Non-pigmented ciliary epithelial cell (primary cell): ENCODE data around the gene COMMD9.
A peak's percentile ranks its signal among the peaks of the same experiment; 100 is the strongest.
"Not testable (repeated sequence)": the region's sequence is repeated elsewhere in the genome, so short reads cannot be mapped to it uniquely, and the experiment has no call there.

Source experiments
- DNase-seq: peaks from one replicate; pipeline ENCODE4 v3.0.0-alpha.2; 2010; ENCODE audit warnings: low read depth

COMMD9 gene

DNA sequence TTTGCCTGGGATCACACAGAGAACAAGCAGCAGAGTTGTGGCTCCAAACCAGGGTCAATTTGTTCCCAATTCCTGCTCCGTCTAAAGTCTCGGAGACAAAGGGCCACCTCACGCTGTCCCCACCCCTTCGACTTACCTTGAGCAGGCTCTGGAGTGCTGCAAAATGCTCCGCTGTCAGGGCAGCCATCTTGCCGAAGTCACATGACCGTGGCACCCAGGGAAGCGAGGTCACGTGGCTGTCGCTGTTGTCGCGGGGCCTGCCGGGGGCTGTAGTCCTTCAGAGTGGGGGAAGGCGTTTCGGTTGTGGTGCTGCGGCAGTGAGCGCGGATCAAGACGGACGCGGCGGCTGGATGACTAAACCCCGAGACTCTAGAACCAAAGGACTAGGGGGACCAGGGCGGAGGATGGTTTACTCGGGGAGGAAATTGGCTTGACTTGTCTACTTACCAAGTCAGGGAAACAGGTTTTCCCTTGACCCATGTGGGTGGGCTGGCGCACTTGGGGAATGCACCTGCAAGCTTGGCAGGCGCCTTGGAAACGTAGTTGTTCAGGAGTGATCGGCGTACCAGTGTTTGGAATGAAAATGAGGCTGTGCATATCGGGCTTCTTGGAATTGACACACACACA, at the start of gene COMMD9:
COMMD9 (minus strand) TSS at position 199 of the 627 bp plus-strand sequence; CDS start at position 187, 12 bp downstream.
- DNase-seq, result peak; percentile 76

DNA sequence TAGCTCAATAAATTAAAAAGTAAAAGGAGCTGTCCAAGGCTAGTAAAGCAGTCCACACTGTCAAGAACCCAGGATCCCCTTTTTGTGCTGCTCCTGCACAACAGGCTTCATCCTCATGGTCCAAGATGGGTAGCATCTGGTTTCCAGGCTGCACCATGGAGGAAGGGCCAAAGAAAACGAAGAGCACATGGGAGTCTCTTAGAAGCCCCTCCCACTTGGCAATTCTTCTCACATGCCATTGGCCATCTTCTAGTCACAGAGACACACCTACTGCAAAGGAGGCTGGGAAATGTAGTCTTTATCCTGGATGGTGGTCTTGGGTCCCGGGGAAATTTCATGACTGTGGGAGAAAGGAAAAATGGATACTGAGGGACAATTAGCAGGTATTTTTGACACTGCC, 44.7 kb upstream of the COMMD9 start:
- DNase-seq, result no peak

DNA sequence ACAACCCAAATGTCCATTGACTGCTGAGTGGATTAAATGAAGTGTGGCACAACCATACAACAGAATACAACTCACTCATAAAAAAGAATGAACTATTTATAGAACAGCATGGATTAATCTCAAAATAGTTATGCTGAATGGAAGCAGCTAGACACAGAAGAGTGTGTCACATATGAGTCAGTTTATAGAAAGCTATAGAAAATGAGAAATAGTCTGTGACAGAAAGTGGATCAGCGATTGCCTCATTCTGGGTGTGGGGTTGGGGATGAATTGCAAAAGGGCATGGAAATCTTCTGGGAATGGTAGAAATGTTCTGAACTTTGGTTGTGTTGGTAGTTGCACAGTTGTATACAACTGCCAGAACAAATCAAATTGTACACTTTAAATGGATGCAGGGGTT, 44.2 kb upstream of the COMMD9 start:
- DNase-seq, result no peak

DNA sequence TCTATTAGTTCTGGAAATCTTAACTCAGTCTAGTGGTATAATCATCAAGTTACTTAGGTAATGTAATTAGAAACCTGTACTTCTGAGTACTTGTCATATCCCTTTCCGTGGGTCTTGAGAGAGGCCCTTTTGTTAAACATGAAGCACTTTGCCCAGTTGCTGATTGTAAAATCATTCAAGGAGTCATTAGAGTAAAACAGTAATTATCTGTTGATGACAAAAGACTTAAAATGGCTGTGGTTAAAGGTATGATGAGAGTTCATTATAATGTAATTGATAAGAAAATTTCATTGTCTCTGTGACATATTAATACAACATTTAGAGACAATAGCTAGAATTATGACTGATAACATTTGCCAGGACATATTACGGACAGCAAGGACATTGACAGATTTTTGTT, 41.2 kb upstream of the COMMD9 start:
- no peak for DNase-seq

DNA sequence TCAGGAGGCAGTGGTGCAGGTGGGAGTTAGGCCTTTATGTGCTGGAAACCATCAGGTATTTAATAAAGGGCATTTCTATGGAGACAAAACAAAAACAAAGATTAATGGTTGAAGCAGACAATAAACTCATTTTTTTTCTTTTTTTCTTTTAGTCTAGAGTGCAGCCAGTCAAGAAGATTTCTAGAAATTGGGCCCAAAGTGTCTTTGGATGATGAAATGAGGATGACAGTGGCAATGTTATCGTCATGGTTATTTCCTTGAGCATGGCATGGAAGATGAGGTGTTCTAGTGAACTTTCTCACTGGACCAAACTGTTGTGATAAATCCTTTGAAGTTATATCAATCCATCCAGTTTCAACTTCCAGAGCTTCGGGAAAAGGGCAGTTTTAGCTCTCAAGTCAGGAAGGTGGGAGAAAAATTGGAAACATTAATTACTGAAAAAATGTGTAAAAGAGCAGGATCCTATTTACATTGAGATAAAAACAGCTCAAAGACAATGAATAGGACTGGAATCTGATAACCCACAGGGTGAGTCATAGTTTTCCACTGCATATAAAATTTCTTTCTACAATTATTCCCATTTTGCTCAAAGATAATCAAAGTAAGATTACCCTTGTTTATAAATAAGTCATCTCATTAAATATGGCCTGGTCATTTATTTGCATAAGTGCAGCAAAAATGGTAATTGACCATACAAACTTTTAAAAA, 39.9 kb upstream of the COMMD9 start:
- DNase-seq, result no peak

DNA sequence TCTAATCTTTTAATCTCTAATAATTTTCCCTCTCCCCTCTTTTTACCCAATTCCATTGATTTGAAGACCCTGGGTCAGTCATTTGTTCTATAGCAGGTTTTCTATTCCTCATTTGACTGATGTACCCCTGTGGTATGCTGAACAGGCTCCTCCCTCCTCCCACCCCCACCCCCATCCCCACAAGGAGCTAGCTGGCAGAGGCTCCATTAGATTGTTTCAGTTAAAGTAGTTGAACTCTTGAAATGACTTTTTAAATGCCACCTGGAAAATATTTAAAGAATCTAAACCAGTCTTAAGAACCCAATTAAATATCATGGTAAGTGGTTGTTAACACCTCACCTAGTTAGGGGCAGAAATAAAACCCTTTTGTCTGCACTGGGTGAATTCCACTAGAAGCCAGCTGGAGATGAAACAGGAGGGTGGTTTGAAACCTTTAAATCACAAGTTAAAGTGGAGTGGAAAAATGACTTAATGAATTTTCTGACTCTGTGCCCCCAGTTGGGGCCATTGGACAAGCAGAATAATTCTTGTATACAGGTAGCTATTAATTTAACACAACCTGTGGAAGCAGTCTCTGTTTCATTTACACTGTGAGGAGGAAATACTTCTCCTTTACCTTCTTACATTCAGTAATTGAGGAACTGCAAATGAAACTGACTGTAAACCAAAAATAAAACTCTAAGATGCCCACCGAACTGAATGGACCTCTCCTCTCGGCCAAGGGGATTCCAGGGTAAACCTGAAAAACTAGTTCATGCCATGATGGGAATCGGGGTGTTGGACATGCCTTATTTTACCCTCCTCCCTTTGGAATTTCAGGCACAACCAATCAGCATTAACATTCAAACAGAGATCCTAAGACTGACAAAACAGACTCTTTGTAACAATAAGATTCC, 37.5 kb upstream of the COMMD9 start:
- no peak for DNase-seq

DNA sequence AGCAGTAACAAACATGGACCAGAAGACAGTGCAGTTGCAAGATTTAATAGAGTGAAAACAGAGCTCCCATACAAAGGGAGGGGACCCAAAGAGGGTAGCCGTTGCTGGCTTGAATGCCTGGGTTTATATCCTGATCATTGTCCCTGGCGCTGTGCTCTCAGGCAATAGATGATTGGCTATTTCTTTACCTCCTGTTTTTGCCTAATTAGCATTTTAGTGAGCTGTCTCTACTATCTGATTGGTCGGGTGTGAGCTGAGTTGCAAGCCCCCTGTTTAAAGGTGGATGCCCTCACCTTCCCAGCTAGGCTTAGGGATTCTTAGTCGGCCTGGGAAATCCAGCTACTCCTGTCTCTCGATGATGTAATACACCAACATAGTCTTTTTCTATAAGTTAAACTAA, 36.2 kb upstream of the COMMD9 start:
- DNase-seq, result not testable (repeated sequence)

DNA sequence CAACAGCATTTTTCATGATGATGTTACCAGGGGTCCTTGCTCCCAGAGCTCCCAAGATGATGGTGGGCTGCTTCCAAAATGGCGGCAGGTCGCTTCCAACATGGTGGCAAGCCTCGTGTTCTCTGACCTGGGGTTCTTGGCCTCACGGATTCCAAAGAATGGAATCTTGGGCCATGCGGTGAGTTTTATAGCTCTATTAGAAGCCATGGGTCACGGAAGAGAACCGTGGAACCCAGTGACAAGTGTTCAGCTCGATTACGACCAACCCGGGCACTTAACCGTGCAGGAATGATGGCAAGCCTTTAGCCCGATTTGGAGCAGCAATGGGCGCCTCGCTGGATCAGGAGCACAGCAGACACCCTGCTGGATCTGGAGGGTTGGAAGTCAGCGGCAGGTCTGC, 35.7 kb upstream of the COMMD9 start:
- not testable (repeated sequence) for DNase-seq

DNA sequence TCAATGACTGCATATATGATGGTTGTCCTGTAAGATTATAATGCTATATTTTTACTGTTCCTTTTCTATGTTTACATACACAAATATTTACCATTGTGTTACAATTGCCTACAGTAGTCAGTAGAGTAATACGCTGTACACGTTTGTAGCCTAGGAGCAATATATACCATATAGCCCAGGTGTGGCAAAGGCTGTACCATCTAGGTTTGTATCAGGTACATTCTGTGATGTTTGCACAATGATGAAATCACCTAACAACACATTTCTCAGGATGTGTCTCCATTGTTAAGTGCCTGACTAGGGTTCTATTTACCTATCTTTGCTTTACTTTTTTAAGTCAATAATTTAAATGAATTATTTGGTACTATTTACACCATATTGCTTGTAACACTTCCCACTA, 28.8 kb upstream of the COMMD9 start:
- no peak for DNase-seq

DNA sequence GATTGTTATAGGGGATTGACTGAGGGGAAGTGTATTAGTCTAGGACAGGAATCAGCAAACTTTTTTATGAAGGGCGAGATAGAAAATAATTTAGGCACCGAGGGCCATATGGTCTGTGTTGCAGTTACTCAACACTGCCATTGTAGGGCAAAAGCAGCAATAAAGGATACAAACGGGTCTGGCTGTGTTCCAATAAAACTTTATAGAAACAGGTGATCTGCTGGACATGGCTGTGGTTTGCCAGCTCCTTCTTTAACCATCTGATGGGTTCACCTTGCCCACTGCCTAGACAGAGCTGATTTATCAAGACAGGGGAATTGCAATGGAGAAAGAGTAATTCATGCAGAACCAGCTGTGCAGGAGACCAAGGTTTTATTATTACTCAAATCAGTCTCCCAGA, 26.8 kb upstream of the COMMD9 start:
- DNase-seq, result no peak

DNA sequence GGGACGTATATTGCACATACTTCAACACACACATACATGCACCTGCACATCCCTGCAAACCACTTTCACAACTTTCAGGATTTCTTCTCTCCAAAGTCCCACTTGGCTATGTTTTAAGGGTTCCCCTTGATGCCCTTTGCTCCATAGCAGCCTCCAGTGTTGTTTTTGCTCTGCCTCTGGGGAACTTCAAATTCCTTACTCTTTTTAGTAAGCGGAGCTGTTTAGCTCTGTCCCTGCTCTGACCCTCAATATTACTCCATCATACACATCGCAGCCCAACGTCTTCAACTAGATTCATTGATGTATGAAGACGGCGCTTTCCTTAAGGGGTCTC, 25.2 kb upstream of the COMMD9 start:
- no peak for DNase-seq

DNA sequence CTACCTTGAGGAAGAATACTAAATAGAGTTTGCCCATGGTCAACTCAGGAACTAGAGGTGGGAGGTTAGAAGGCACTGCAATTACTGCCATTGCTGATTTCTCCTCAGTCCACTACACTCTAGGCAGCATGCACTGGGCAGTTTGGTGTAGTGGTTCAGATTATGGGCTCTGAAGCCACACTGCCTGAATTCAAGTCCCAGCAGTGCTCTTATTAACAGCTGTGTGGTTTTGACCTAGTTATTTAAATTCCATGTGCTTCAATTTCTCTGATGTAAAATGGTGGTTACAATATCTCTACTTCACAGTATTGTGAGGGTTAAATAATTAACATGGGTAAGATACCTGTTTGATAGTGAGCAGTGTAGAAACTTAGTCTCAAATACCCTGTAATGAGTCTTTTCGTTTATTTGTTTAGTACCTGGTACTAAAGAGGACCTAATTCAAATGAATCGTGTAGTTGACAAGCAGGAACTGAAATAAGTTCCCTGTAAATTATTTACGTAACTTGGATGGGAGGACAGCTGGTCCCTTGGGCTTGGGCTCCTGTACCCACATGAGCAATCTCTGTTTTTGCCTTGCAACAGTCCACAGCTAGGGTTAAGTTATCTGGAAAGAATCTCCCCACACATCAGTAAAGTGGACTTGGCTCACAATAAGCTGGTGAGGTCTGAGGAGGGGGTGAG, 24.7 kb upstream of the COMMD9 start:
- no peak for DNase-seq

DNA sequence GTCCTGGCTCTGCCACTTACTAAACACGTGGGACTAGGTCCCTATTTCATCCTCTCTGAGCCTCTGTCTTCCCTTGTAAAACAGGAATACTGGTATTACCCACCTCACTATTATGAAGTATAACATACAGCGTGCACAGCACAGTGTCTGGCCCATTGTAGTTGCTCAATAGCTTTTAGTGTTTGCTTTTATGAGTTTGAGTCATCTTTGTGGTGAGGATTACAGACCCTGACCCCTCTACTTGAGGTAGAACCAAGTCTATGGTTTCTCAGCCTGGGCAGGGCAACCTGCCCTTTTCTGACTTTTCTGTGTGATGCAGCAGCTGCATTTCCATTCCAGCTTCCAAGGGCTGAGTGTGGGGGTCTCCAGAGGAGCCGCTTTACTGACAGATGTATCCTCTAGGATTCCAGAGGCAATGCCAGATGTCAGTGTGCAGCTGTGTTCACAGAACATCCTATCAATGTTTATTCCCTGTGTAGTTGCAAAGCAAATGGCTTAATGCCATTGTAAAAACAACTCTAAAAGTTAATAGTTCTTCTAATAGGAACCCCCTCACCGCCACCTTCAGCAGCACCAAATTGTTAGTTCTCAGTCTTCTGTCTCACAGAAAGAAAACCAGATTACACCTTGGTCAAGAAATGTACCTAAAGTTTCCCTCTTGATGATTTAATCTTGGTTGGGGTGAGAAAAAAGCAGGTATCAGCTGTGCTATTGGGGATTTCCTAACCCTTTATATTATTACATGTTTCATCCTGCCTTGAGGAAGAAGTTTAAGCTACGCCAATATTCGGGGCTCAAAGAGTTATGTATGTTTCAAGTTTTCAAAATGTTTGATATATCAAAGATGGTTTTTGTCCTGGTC, 23.6 kb upstream of the COMMD9 start:
- DNase-seq, result no peak

DNA sequence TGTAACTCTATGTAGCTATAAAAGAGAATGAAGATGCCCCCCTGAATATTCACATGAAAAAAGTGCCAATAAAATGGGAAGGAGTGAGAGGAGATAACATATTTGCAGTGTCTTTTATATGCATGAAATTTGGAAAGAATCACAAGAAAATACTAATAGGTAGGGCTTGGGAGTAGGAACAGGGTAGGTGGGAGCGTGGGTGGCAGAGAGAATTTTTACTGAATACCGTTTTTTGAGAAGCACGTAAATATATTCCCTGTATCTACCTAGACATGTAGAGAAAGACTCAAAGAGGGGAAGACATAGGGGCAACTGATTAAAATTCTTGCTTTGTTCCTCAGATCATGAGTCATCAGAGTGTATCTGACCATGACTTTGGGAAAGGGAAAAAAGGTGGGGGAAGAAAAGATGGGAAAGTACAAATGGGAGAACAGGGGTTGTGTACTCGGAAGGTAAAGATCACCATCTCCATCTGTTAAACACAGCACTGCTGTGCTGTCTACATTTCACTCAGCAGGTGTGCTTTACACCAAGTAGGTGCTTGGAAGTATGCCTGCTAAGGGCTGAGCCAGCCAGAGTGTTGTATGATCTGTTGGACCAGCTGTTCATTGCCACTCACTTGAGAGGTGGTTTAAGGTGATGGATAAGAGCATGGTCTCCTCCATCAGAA, 22.8 kb upstream of the COMMD9 start:
- no peak for DNase-seq

DNA sequence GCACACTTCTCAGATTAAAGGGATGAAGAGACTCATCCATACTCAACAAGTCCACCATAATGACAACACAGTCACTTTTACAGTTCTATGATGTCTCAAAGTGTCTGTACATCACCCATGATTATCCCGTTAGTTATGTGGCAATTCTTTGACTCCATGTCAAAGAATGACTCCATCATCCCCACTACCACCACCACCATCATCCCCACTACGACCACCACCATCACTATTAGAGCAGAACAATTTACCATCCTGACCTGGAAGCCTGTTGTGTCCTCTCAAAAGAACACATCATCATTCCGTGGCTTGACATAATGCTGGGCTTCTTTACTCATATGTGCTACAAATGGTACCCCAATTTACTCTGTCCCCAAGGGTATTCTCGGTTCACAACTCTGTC, 20.6 kb upstream of the COMMD9 start:
- DNase-seq, result no peak

DNA sequence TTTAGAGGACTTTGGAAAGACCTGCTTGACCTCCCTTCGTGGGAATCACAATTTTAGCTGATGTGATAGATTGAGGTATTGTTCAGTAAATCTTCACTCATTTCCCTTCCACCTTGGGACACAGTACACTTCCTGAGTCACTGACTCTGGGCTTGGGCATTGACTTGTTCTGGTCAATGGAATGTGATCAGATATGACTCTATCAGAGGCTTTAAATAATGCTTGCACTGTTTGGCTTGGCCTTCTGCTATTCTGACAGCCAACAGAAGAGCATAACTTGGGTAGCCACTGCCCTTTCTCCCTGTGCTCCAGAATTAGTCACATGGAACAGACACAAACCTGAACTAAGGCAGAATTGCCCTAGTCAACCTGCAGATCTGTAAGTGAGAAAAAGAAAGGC, 19.4 kb upstream of the COMMD9 start:
- DNase-seq, result no peak

DNA sequence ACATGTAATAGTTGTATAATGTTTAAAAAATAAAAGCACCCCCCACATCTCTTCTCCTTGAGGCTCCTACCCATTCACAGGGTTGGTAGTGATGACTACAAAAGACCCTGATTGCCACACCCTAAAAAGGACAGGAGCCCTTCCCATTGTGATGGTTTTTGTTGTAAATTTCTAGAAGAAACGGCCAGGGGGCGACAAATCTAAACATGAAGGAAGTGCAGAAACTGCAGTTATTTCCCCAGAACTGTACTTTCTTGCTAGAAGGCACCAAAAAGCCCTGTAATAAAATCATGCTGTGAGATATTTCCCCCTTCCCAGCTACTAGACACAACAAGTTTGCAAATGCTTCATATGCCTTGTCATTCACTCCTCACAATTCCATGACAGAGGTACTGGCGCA, 17.7 kb upstream of the COMMD9 start:
- DNase-seq, result no peak

DNA sequence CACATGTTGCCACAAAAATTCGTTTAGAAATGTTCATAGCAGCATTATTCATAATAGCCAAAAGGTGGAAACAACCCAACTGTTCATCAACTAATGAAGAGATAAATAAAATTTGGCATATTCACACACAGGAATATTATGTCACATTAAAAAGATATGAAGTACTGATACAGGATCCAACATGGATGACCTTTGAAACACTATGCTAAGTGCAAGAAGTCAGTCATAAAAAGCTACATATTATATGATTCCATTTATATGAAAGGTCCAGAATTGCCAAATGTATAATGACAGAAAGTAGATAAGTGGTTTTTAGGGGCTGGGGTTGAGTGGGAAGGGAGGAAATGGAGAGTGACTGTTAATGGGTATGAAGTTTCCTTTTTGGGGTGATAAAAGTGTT, 15.8 kb upstream of the COMMD9 start:
- DNase-seq, result no peak

DNA sequence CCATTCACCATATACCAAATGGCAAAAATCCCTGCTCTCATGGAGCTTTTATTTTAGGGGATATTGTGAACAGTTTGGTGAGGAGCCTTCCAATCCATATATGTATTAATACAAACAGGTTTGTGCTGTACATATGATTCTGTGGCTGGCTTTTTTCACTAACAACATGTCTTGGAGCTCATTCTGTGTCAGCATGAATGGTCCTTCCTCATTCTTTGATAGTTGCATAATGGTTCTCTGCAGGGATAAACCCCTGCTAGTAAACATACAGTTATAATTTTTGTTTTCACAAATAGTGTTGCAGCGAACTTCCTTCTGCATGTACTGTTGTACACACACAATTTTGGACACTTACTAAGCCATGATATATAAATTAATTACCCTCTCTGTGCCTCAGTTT, 15.1 kb upstream of the COMMD9 start:
- no peak for DNase-seq

DNA sequence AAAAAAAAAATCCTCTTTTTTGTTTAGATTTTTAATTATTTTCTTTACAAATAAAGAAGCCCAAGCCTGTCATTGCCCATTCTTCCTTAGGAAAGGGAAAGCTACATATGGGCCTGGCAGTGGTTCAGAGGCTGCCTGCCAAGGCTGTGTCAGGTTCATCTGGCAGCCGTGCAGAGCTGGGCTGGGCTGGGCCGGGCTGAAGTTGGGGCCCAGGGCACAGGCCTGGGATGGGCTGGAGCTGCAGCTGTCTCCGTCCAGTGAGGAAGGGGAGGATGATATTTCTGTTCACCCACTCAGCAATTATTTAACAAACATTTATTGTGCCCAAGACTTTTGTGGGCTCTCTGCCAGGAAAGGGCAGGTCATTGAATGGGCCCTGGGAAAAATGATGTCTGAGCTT, 11.4 kb upstream of the COMMD9 start:
- DNase-seq, result no peak
